GM19438 (cell line): ENCODE measurements around the gene FAM185A.
"Not testable (repeated sequence)": the region's sequence is repeated elsewhere in the genome, so short reads cannot be mapped to it uniquely, and the experiment has no call there.

Experiments
- ATAC-seq: cut with Tn5 transposase; IDR thresholded peaks from one replicate; pipeline ENCODE4 v1.9.1; 2021; ENCODE audit warnings: low read depth; ENCODE audit not compliant: unreplicated experiment

Gene FAM185A

GRCh38 chr7:102828286-102828685, 79.5 kb downstream of the FAM185A start:
- no peak for ATAC-seq

- ATAC-seq = no peak
These were observed 80.3 kb downstream of the FAM185A start for GRCh38 chr7:102829075-102829474.

DNA sequence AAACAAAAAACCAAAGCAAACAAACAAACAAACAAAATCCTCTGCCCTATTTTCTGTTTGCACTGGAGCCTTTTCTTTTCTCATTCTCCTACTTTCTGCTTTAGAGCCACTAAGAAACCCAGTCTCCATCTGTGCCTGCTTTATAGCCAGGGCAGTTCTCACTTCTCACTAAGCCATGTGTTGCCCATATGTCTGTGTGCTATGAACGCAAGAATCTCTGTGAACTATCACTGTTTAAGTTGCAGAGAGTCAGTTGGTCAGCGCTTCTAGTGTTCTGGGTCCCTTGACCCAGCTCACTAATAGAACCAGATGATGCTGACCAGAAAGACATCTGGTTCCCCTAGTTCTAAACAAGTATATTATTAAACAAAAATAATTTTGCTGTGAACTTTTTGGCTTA, 81.4 kb downstream of the FAM185A start:
- no peak for ATAC-seq

- ATAC-seq = no peak
These were observed 83.9 kb downstream of the FAM185A start for GRCh38 chr7:102832674-102833073.

DNA sequence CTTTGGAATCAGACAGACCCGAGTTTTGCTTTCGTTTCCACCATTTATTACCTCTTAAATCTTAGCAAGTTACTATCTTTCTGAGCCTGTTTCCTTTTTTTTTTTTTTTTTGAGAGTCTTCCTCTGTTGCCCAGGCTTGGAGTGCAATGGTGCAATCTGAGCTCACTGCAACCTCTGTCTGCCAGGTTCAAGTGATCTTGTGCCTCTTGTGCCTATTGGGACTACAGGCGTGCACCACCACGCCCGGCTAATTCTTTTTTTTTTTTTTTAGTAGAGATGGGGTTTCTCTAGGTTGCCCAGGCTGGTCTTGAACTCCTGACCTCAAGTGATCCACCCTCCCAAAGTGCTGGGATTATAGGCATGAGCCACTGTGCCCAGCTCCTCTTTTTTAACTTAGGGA, 84.5 kb downstream of the FAM185A start:
- ATAC-seq = no peak

- ATAC-seq = no peak
These were observed 85.7 kb downstream of the FAM185A start for GRCh38 chr7:102834466-102834865.

DNA sequence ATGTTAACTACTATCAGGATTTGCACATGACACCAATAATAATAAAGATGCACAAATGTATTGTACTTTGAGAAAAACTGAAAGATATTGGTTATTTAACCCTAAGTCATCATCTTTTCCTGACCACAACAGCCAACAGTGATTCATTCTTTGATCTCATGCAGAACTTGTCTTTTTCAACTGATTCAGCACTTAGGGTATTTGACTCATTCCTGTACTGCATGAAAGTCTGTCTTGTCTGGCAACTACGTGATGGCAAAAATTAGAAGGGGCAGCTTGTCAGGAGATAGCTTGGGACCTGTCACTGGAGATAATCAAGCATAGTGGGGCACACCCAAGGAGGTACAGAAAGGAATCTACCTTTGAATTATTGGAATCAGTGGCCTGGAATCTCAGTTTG, 86.2 kb downstream of the FAM185A start:
- peak; percentile 70 for ATAC-seq

DNA sequence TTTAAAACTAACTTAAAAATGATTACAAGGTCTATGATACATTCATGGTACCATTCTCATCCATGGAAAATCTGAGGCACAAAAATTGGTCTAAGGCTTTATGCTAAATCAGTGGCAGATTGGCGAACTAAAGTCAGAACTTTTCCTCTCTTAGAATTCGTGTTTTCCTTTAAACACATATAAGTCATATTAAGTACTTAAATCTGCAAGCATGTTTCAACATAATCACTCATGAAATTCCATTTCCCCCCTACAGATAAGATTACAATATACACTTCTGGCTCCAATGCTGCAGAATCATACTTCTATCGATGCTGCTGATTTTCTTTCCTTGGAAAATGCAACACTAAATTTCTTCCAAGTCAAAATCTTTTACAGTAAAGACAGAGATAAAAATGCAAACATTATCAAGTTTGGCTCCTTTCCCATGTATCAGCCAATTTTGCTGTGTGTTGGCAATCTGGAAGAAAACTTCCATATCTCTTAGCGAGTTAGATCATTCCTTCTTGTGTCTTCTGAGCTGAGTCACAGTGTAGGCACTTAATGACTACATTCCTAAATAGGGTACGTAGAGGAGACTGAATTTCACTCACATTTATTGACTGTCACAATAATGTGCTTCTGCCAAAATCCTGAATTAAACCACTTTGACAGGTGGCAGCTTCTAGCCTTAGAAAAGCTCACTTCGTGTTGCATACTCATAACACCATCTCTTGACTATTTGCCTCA, 87.6 kb downstream of the FAM185A start:
- ATAC-seq = no peak

DNA sequence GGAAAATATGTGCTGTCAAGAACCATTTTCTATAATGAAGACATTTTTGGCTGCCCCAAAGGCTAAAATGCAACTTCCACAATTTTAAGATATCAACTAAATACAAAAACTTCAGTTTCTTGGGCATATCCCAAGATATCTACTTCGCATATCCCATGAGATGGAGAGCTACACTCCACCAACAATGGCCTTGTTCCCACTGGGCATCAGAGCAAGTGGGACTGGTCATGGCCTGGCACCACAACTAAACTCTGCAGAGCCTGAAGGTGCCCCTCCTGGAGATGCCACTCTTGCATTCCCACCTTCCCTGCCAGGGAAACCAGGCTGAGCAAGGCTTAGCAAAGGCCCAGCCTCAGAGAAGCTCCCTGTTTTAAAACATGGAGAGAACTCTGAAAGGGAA, 88.2 kb downstream of the FAM185A start:
- ATAC-seq = no peak

DNA sequence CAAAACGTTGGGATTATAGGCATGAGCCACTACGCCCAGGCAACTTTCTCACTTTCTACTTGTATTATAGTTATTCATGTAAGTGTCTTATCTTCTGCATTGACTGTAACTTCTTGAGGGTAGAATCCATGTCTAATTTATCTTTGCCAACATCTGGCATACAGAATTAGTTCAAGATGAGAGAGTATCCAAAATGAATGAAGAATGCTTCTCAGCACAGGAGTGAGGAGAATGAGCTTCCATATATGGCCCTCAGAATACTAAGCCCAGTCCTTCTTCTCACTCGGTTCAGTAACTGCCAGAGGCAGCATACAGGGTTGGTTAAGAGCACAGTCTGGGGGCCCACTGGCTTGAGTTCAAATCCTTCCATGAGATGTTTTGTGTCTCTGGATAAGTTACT, 89.0 kb downstream of the FAM185A start:
- no peak for ATAC-seq

DNA sequence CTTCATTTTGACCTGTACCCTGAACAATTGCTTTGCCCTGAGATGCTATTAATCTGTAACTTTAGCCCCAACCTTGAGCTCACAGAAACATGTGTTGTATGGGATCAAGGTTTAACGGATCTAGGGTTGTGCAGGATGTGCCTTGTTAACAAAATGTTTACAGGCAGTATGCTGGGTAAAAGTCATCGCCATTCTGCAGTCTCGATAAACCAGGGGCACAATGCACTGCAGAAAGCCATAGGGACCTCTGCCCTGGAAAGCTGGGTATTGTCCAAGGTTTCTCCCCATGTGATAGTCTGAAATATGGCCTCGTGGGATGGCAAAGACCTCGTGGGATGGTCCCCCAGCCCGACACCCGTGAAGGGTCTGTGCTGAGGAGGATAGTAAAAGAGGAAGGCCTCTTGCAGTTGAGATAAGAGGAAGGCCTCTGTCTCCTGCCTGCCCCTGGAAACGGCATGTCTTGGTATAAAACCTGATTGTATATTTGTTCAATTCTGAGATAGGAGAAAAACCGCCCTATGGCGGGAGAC, 89.8 kb downstream of the FAM185A start:
- not testable (repeated sequence) for ATAC-seq

GRCh38 chr7:102840404-102840803, 91.6 kb downstream of the FAM185A start:
- no peak for ATAC-seq

DNA sequence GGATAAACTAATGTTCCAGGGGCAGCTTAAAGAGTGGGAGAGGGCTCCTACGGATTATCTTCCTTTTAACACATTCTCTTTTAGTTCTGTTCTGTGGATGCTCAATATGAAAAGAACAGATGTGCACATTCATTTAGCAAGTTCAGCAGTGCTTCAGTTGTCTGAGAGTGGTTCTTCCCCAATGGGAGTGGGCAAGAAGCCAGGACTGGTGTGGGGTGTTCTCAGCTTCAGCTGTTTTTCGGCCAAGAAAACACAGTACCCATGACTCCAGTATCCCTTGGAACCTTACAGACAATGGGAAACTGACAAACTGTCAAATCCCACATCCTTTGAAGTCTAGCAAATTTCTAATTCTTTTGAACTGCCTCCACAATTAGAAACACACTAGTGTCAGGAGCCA, 92.5 kb downstream of the FAM185A start:
- no peak for ATAC-seq

DNA sequence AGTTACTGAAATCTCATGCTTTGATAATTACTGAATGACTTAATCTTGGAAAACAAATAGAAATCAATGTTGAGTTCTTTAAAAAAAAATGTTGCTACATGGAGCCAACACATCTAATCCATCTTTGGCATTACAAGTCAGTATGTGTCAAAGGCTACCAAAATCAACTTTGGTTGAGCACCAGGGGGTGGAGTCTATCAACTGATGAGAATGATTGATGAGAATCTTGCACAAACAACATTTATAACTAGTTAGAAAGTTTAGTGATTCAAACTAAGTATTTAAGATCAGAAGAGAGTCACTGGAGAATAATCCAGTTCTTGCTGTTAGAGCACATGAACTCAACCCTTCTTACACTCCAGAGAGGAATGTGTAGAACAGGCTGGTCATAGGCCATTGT, 93.5 kb downstream of the FAM185A start:
- no peak for ATAC-seq

DNA sequence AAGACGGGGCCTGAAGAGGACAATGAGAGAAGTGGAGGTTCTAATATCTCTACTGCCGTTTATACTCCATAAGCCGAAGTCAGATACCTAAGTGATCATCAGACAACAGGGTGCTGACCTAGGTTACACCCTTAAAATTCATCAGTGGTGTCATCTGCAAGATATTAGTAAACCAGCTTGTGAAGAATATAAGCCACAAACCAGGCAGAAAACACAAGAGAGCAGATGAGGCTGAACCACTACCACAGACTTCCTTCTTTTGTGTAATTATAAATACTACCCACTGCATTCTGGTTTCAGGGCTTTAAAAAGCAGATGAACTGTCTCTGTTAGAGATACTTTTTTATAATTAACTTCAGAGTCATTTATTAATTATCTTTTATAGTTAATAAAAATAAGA, 95.1 kb downstream of the FAM185A start:
- ATAC-seq = peak; percentile 87

- no peak for ATAC-seq
These were observed 96.5 kb downstream of the FAM185A start for GRCh38 chr7:102845346-102845745.

GRCh38 chr7:102849079-102849478, 100.3 kb downstream of the FAM185A start:
- no peak for ATAC-seq

DNA sequence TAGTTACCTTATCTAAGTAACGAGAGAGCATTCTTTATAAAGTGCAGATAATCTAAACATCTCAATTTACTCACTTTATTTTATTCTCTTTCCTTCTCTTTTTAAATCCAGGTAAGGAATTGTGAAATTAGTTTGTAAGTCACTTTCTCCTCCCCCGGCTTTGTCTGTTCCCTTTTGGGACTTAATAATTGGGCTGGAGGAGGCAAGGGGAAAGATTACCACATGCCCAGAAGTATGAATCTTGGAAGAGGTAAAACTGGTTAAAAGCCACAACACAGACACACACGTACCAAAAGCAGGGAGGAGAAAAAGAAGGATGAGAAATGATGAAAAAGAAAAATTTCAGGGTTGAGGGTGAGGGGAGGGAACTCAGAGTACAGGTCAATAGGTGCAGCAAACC, 100.7 kb downstream of the FAM185A start:
- ATAC-seq = no peak

DNA sequence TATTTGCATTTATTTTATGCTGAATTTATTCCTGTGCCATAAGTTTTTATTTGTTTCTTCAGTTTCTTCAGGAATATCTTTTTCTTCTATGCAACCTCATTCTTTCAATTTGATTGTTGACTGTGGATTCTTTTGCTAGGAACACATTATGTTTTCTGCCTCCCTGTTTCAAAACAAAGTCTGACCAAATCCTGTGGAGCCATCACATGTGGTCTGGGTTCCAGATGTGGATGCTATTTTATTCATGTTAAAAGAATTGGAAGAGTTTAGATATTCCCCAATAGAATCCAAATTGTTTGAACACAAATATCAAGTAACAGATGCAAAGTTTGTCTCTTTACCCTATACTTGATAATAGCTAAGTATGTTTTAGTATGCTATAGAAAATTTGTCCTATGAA, 107.2 kb downstream of the FAM185A start:
- no peak for ATAC-seq
